GM18519 (cell line): ENCODE results near the gene DHX9.

Experiments used
- ATAC-seq: cut with Tn5 transposase; IDR thresholded peaks from one replicate; pipeline ENCODE4 v1.9.1; 2021; ENCODE audit warnings: mild to moderate bottlenecking, moderate library complexity; ENCODE audit not compliant: unreplicated experiment, low FRiP score

DHX9 gene

DNA sequence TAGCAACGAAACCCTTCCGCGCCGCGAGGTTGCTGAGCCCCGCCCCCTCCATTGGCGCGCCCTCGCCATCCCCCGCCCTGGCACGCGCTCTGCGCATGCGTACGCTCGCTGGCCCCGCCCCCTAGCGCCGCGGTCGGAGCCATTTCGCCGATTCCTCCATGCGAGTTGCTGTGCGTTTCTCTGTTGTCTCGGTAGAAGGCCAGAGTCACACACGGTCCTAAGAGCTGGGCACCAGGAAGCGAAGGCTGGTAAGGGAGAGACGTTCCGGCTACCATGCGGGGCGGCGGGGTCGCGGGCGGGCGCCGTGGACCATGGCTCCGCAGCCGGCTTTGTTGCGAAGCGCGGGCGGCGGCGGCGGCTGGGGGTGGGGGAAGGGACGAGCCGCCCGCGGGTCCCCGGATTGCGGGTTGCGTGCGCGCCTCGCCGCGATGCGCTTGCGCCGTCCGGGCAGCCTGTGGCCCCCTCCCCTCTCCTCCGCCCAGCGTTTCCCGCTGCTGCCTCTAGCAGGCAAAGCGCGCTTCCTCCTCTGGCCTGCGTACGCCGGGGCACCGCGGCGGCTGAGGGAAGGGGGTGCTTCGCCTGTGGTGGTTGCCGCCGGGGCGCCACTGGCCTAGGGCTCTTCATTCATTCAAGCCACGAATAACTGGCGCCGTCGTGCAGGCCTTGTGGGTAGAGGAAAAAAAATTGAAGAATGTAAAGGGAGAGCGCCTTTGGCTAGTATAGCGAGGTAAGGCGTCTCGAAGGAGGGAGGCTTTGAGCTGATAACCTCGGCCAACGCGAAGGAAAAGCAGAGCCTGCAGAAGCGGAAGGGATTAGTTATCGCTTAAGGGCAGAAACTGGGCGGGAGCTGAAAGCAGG is at the start of gene DHX9:
Gene DHX9 (plus strand): TSS at position 139 of the 858 bp plus-strand sequence. CDS start 3,220 bp downstream, outside the sequence.
- ATAC-seq: peak; percentile 75

DNA sequence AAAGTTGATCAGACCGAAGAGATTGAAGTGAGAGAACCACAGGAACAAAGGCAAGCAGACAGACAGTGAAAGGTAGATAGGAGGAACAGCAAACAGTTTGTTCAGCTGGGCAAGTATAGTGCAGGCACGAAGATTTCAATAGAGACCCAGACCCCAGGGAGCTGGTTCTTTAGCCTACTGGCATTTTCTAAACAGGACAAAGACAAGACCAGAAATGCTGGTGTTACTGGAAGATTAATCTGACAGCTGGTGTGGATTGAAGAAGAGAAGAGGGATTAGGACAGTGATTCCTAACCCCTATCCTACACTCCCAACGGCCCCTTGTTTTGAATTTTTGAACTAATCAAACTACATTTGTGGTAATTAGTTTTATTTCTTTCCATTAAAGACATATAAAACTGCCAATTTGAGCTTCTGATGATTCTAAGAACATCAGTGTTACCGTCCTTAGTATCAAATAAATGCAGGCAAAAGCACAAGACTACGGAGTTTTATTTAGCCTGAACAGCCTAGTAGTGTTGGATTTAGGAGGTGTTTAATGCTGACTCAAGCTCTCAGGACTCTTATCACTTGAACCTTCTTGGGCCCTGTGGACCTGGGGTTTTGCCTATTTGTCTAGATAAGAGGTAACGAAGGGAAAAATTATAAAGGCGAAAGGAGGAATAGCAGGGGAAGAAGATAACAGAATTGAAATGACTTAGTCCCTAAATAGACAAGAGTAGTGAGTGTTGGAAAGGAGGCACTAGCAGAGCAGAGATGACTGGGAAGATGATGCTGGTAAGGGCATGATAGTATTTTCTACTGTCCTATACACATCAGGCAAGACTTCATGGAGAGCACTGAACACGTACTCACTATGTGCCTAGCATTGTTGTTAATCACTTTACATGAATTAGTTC is 47.6 kb upstream of the DHX9 start:
- no peak for ATAC-seq

- ATAC-seq: no peak
Measured at GRCh38 chr1:182794091-182794490, 45.1 kb upstream of the DHX9 start.

DNA sequence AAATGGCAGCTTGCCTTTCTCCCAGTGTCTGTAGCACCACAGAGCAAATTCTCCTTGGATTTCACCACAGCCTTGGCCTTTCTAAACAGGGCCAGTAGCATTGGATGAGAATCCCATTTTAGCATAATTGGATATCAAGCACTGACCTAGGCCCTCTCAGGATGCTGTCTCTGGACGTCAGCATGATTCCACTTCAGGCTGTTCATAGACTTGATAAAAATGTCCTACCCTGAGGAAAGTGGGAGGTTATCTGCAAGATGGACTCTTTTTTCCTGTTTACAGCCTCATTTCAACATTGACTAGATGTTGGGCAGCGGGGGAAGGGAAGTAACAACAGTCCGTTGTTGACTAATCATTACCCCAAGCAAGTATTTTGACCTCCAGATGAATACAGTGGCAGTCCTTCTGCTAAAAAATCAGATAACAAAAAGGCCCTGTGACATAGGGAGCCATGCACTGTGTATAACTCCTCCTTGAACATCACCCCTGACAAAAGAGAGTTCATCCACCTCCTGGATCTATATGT is 44.4 kb upstream of the DHX9 start:
- ATAC-seq: no peak

- ATAC-seq: no peak
Measured at GRCh38 chr1:182795563-182796228, 43.5 kb upstream of the DHX9 start.

- no peak for ATAC-seq
Measured at GRCh38 chr1:182802006-182802803, 36.9 kb upstream of the DHX9 start.

- ATAC-seq: no peak
Measured at GRCh38 chr1:182803846-182804245, 35.3 kb upstream of the DHX9 start.

- ATAC-seq: no peak
Measured at GRCh38 chr1:182806015-182806678, 33.0 kb upstream of the DHX9 start.

- no peak for ATAC-seq
Measured at GRCh38 chr1:182807907-182808306, 31.2 kb upstream of the DHX9 start.

GRCh38 chr1:182809414-182809957 is 29.7 kb upstream of the DHX9 start:
- ATAC-seq: no peak

- ATAC-seq: no peak
Measured at GRCh38 chr1:182811975-182812722, 27.0 kb upstream of the DHX9 start.

DNA sequence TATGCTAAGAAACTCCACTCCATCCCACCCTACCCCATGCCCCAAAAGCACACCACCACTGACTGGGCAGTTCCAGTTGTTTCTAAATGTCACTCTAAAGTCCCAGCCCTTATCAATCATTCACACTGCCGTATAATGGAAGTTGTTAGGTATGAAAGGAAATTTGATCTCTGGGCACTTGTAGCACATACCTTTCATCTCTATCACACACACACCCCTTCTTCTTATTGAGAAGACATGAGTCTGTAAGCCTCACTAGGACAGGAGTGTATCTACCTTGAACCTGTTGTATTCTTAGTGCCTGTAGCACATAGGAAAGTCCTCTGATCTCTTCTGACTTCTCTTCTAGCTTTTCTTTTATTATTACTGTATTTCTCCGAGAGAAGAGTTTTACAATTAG is 22.3 kb upstream of the DHX9 start:
- ATAC-seq: no peak

DNA sequence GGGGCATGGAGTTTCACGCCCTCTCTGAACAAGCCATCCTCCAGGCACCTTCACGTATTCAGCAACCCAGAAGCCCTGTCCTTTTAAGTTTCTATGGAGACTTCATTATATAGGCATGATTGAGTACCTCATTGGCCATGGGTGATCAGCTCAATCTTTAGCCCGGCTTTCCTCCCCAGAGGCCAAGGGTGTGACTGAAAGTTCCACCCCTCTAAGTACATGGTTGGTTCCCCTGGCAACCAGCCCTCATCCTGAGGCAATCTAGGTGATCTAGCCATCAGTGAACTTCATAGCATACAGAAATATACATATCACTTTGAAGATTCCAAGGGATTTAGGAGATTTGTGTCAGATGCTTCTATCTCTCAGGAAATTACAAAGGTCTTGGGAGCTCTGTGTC is 21.3 kb upstream of the DHX9 start:
- ATAC-seq: no peak

DNA sequence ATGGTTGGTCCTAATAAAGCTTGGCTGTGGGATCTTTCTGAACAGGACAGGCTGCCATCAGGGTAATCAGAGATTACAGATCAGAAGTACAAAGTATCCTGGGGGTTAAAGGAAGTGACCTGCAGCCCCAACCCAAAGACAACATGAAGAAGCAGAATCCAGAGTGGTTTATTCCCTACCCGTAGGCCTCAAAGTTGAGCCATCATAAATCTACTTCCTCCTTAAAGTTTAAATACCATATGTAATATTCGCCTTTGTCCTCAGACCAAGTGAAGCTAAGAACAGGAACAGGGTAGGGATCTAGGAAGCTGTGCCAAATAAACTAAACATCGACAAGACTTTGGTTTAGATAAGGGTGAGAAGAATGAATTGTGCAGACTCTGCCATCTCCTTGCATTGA is 15.9 kb upstream of the DHX9 start:
- no peak for ATAC-seq

DNA sequence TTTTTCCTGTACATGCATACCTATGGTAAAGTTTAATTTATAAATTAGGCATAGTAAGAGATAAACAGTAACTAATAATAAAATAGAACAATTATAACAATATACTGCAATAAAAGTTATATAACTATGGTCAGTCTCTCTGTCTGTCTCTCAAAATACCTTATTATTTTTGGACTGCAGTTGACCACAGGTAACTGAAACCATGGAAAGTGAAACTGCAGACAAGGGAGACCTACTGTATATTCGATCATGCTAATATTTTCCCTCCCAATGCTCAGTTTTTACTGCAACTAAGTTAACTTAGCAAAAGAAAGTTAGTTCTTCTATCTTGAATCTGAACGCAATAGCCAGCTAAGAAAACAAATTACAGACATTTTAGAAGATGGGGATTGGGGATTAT is 12.3 kb upstream of the DHX9 start:
- ATAC-seq: no peak

- ATAC-seq: peak; percentile 38
Measured at GRCh38 chr1:182829285-182829932, 9.7 kb upstream of the DHX9 start.

GRCh38 chr1:182833271-182833670 is 5.9 kb upstream of the DHX9 start:
- ATAC-seq: no peak

GRCh38 chr1:182834326-182834725 is 4.8 kb upstream of the DHX9 start:
- ATAC-seq: no peak
